Chondrocyte (in vitro differentiated cells): ENCODE data around the gene CRAT. TPM values are rescaled to one million over a fixed set of nuclear protein-coding genes. Genes with fewer than 3 reads are reported as not detected.

Source experiments
- DNase-seq: peaks from one replicate; pipeline ENCODE4 v3.0.0; 2021; ENCODE audit warnings: mixed read lengths, low spot score
- H3K27ac Mint-ChIP-seq: one replicate; pipeline ENCODE4 v1.8.0; 2021; ENCODE audit warnings: mild to moderate bottlenecking, moderate library complexity, mixed read lengths; ENCODE audit not compliant: unreplicated experiment
- H3K27me3 Mint-ChIP-seq: 2 replicates; pipeline ENCODE4 v1.8.0; 2021; ENCODE audit warnings: low read depth, mixed read lengths
- H3K36me3 Mint-ChIP-seq: 2 replicates; pipeline ENCODE4 v1.8.0; 2021; ENCODE audit warnings: low read depth, mixed read lengths
- H3K4me1 Mint-ChIP-seq: 2 replicates; pipeline ENCODE4 v1.8.0; 2021; ENCODE audit warnings: low read depth, mild to moderate bottlenecking, mixed read lengths
- H3K4me3 Mint-ChIP-seq: one replicate; pipeline ENCODE4 v1.8.0; 2021; ENCODE audit warnings: mild to moderate bottlenecking, moderate library complexity, mixed read lengths; ENCODE audit not compliant: unreplicated experiment
- H3K9me3 Mint-ChIP-seq: 2 replicates; pipeline ENCODE4 v1.8.0; 2021; ENCODE audit warnings: low read depth, mixed read lengths
- total RNA-seq: library from RNA; stranded (reverse); gene quantifications from 3 replicates; pipeline ENCODE4 v1.2.1, GENCODE V29; 2021
- TF ChIP-seq, protein P1 (sequence below): fragments of 200-600 bp; sonication (generic); IDR thresholded peaks from 2 replicates; pipeline ENCODE4 v1.5.0; 2021; ENCODE audit warnings: antibody characterized with exemption, mild to moderate bottlenecking, moderate library complexity

CRAT gene
- total RNA-seq, 1 donor from 2014 or later = 49.0 TPM

DNA sequence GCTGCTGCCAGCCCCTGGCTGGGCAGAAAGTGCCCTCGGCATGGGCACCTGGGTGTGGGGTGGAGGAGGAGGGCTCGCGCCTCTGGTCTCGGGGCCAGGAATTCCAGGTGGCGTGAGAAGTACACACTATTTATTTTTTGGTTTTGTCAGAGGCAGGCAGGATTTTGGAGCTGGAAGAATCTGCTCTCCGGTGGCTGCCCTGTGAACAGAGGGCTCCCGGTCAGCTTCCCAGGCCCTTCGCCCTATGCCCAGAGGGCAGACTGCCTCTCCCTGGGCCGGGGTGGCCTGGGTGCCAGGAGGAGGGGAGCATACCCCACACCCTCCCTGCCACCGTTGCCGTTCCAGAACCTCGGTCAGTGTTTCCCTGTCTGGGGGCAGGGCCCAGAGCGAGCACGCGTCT, 21.3 kb downstream of the CRAT start:
- H3K27me3 Mint-ChIP-seq = no peaks in the 10 kb centered on the region

DNA sequence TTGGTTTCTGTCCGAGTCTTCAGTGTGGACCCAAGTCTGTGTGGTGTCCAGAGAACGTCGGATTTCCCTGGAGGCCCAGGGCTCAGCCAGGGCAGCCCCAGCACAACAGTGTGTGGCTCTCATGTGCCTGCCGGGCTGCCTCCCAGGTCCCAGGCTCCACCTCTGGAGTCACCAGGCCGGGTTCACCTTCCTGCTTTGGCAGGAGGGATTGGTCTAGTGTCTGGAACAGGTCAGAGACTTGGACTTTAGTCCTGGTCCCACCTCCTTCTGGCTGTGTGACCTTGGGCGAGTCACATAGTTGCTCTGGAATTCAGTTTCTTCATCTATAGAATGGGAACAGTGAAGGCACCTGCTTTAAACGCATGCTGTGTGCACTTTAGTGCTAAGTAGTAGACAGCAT, 26.5 kb downstream of the CRAT start:
- no peak for DNase-seq
- Mint-ChIP-seq H3K9me3 (no peaks in the 10 kb centered on the region), H3K27ac (no peak overlapping the region), H3K4me1 (peaks cover 18% of the 10 kb centered on the region), H3K4me3 (no peak overlapping the region), H3K36me3 (peaks cover 3% of the 10 kb centered on the region), H3K27me3 (no peaks in the 10 kb centered on the region)
- TF ChIP-seq, protein P1, sequence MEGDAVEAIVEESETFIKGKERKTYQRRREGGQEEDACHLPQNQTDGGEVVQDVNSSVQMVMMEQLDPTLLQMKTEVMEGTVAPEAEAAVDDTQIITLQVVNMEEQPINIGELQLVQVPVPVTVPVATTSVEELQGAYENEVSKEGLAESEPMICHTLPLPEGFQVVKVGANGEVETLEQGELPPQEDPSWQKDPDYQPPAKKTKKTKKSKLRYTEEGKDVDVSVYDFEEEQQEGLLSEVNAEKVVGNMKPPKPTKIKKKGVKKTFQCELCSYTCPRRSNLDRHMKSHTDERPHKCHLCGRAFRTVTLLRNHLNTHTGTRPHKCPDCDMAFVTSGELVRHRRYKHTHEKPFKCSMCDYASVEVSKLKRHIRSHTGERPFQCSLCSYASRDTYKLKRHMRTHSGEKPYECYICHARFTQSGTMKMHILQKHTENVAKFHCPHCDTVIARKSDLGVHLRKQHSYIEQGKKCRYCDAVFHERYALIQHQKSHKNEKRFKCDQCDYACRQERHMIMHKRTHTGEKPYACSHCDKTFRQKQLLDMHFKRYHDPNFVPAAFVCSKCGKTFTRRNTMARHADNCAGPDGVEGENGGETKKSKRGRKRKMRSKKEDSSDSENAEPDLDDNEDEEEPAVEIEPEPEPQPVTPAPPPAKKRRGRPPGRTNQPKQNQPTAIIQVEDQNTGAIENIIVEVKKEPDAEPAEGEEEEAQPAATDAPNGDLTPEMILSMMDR = no peak

More for the DNA sequence above, 21.3 kb downstream of the CRAT start:
- Mint-ChIP-seq H3K9me3 (no peaks in the 10 kb centered on the region), H3K36me3 (peaks cover 4% of the 10 kb centered on the region), H3K27ac (no peak overlapping the region), H3K4me3 (no peak overlapping the region), H3K4me1 (peaks cover 7% of the 10 kb centered on the region)
- TF ChIP-seq, protein P1 = no peak
- no peak for DNase-seq

DNA sequence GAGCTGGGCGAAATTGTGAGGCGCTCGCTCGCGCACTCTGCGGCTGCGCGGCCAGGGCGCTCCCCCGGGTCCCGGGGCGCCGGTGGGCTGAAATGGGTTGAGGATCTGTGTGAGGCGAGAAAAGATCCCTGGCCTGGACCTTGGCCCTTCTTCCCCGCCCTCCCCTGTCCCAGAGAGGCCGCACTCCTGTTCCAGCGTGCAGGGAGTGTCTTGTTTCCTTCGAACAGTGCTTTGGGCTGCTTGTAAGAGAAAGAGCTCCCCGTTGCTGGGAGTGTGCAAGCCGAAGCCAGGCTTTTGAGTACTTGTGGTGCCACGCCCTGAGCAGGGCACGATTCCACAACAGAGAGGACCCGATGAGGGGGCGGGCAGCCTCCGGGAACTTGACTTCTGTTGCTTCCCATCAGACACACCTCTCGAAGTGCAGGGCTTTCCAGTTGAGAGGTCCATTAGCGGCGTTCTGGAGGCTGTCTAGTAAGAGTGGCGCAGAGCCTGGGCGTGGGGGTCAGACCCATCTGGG, 29.1 kb downstream of the CRAT start:
- peak overlapping the region; percentile 78 for H3K4me3 Mint-ChIP-seq
- no peaks in the 10 kb centered on the region for H3K27me3 Mint-ChIP-seq
- H3K9me3 Mint-ChIP-seq = no peaks in the 10 kb centered on the region
- H3K4me1 Mint-ChIP-seq = peaks cover 18% of the 10 kb centered on the region
- H3K27ac Mint-ChIP-seq = peak overlapping the region; percentile 17
- no peaks in the 10 kb centered on the region for H3K36me3 Mint-ChIP-seq
- TF ChIP-seq, protein P1 = no peak
- DNase-seq = no peak

DNA sequence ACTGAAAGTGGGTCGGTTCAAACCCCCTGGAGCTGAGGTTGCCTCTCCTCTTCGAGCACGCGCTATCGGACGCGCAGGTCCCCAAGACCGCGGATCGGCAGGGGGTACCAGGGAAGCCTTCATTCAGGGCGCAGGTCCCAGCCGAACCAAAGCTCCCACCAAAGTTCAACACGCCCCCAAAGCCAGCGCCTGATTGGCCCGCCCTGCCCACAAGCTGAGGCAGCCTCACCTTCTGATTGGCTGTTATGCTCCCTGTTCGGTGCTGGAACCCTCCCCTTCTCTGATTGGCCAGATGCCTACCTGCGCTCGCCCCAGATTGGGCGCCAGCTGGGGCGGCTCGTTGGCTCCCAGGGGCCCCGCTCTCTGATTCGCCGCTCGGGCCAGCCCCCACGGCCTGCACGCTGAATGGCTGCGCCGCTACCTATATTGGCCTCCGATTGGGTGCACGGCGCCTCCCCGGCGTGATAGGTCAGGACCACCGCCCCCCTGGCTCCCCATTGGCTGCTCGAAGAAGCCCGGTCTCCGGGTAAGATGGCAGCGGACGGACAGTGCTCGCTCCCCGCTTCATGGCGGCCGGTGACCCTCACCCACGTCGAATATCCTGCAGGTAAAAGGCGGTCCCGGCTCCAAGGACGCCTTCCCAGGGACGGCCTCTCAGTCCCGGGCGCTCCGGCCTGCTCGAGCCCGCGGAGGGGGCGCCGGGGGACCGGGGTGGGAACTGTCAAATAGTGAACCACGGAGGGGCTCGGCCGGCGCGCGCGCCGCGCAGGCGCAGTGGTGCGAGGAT, 29.8 kb downstream of the CRAT start, which contains the start of gene DOLPP1:
Gene DOLPP1, plus strand, starts transcription at position 511 of the 787 bp plus-strand sequence. Its CDS starts 21 bp downstream, at position 532.
- peak within 1 kb of the TSS; percentile 68 for H3K27ac Mint-ChIP-seq
- TF ChIP-seq, protein P1 = no peak
- peak within 1 kb of the TSS; percentile 78 for H3K4me3 Mint-ChIP-seq
- H3K36me3 Mint-ChIP-seq = no peaks in the 10 kb centered on the region
- H3K9me3 Mint-ChIP-seq = no peaks in the 10 kb centered on the region
- no peaks in the 10 kb centered on the region for H3K27me3 Mint-ChIP-seq
- H3K4me1 Mint-ChIP-seq = peaks cover 18% of the 10 kb centered on the region
- peak; percentile 100 for DNase-seq

DNA sequence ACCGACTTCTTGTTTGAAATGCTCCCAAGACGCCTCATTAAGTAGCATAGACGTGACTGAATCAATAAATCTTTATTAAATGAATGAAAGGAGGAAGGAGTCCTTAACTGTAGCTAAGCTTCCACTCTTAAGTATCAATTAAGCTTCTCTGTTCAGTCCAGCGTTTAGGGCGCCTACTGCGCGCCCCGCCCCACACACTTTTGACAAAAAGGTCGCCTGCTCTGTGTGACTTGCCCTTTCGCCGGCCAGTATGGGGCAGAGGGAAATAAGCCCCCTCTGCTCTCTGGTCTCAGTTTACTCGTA, 30.3 kb downstream of the CRAT start:
- no peak for DNase-seq
- TF ChIP-seq, protein P1 = no peak
- H3K36me3 Mint-ChIP-seq = no peaks in the 10 kb centered on the region
- H3K9me3 Mint-ChIP-seq = no peaks in the 10 kb centered on the region
- H3K4me3 Mint-ChIP-seq = peak overlapping the region; percentile 78
- peaks cover 21% of the 10 kb centered on the region for H3K4me1 Mint-ChIP-seq
- H3K27ac Mint-ChIP-seq = peak overlapping the region; percentile 59
- no peaks in the 10 kb centered on the region for H3K27me3 Mint-ChIP-seq
